Gastroesophageal sphincter (tissue), 4 donors: Measurements from ENCODE around the gene ZNF592. TPM values are rescaled to one million over a fixed set of nuclear protein-coding genes. Genes with fewer than 3 reads are reported as not detected.

Source experiments
- ATAC-seq: fragments of 150-250 bp; one replicate; pipeline ENCODE4 v1.9.1; 2016; ENCODE audit warnings: mild to moderate bottlenecking, moderate library complexity
- H3K27ac ChIP-seq, 4 donors: fragments of 200-600 bp; sonication (generic) in 3 of 4; 1 replicate in 3 of 4; 2 replicates in 1 of 4; pipeline ENCODE4 v1.5.1; 2016 to 2019
- H3K27me3 ChIP-seq: fragments of 200-600 bp; sonication (generic); one replicate; pipeline ENCODE4 v1.5.1; 2019
- H3K36me3 ChIP-seq, 2 donors: fragments of 200-600 bp; sonication (generic); one replicate each; pipeline ENCODE4 v1.5.1; 2019; ENCODE audit warnings: control low read depth in 1 of 2
- H3K4me1 ChIP-seq, 3 donors: fragments of 200-600 bp; sonication (generic); 1 replicate in 2 of 3; 2 replicates in 1 of 3; pipeline ENCODE4 v1.5.1; 2016 to 2019; ENCODE audit warnings: control low read depth in 2 of 3
- H3K4me3 ChIP-seq, 2 donors: fragments of 200-600 bp; sonication (generic); one replicate each; pipeline ENCODE4 v1.5.1; 2019; ENCODE audit warnings: mild to moderate bottlenecking in 1 of 2, moderate library complexity in 1 of 2
- H3K9me3 ChIP-seq, 3 donors: fragments of 200-600 bp; sonication (generic); one replicate each; pipeline ENCODE4 v1.5.1; 2017 to 2019; ENCODE audit warnings: control low read depth in 2 of 3
- CTCF ChIP-seq, 4 experiments: fragments of 200-600 bp in 2 of 4; fragments of 450-650 bp in 2 of 4; sonication (generic) in 1 of 4; IDR thresholded peaks; one replicate each; pipeline ENCODE4 v1.5.1; 2017 to 2019; ENCODE audit warnings: antibody characterized with exemption in 4 of 4, mild to moderate bottlenecking in 2 of 4, moderate library complexity in 2 of 4
- EP300 ChIP-seq: sonication (generic); formaldehyde crosslinking; IDR thresholded peaks from one replicate; pipeline ENCODE4 v1.6.1; 2017; ENCODE audit warnings: antibody characterized with exemption, mild to moderate bottlenecking
- POLR2A ChIP-seq, 2 donors: fragments of 450-650 bp; IDR thresholded peaks; one replicate each; pipeline ENCODE4 v1.6.1; 2017; ENCODE audit warnings: antibody characterized with exemption in 2 of 2, mild to moderate bottlenecking in 2 of 2, moderate library complexity in 1 of 2
- POLR2AphosphoS5 ChIP-seq: sonication (generic); formaldehyde crosslinking; IDR thresholded peaks from one replicate; pipeline ENCODE4 v1.6.1; 2017; ENCODE audit warnings: antibody characterized with exemption
- WGBS, 2 donors: methylation state at CpG; one replicate each; pipeline ENCODE4 v1.1.5; 2018; ENCODE audit warnings: low coverage in 1 of 2; 5-methylcytosine and 5-hydroxymethylcytosine counted together
- total RNA-seq, 4 donors: library from RNA; depleted of rRNA; stranded (reverse); fragments of >200 nt; gene quantifications; one replicate each; pipeline ENCODE4 v1.1.0, GENCODE V29; 2016

ZNF592 gene
- total RNA-seq = 10 to 100 TPM; 15.7 to 26.0 (median 19.1) TPM

- Histone ChIP-seq H3K27ac (peak within 1 kb of the TSS; percentile 91 to 99 (median 96)), H3K4me1 (peaks cover 0 to 68% (median 16%) of the 10 kb centered on the region in 3 donors)
Measured at GRCh38 chr15:84748274-84749110, at the start of gene ZNF592. TSS of gene ZNF592 (plus strand) at chr15:84748592. CDS start at chr15:84782676, 34,084 bp downstream.

GRCh38 chr15:84699538-84700191 is 48.7 kb upstream of the ZNF592 start:
- Histone ChIP-seq H3K4me1 (peaks cover 3 to 37% (median 7%) of the 10 kb centered on the region in 3 donors), H3K4me3 (no peak overlapping the region), H3K27ac (no peak overlapping the region), H3K9me3 (no peaks in the 10 kb centered on the region), H3K36me3 (no peaks in the 10 kb centered on the region), H3K27me3 (no peaks in the 10 kb centered on the region)
- TF ChIP-seq CTCF (IDR thresholded peaks at IDR 0.05) (no peak), POLR2AphosphoS5 (no peak)
- no peak for ATAC-seq
- 80 to 97% methylated on average over 3 to 6 of the region's 8 CpGs for WGBS, 2 donors

More at GRCh38 chr15:84748274-84749110, at the start of gene ZNF592:
- WGBS, 2 donors = no CpG with 5 or more reads among the region's 127 CpGs
- Histone ChIP-seq H3K27me3 (no peaks in the 10 kb centered on the region), H3K36me3 (no peaks in the 10 kb centered on the region), H3K9me3 (no peaks in the 10 kb centered on the region), H3K4me3 (peak within 1 kb of the TSS; percentile 65 to 99)
- peak; percentile 92 for ATAC-seq
- no peak for TF ChIP-seq EP300
- TF ChIP-seq POLR2A (IDR thresholded peaks at IDR 0.05) = peak; percentile 28 to 85
- TF ChIP-seq CTCF (IDR thresholded peaks at IDR 0.05) = peak in 2 of 4 experiments; percentile 61 to 85
- TF ChIP-seq POLR2AphosphoS5 = peak; percentile 21

GRCh38 chr15:84702961-84703482 is 45.4 kb upstream of the ZNF592 start:
- Histone ChIP-seq H3K36me3 (no peaks in the 10 kb centered on the region), H3K27ac (peak overlapping the region in 3 of 4 donors; percentile 24 to 58 (median 56)), H3K9me3 (no peaks in the 10 kb centered on the region), H3K27me3 (no peaks in the 10 kb centered on the region), H3K4me1 (peaks cover 3 to 49% (median 7%) of the 10 kb centered on the region in 3 donors), H3K4me3 (no peak overlapping the region)
- WGBS, 2 donors = 11 to 16% methylated on average over 2 to 4 of the region's 4 CpGs
- peak; percentile 77 for ATAC-seq
- TF ChIP-seq POLR2AphosphoS5 (peak; percentile 30), EP300 (no peak), CTCF (IDR thresholded peaks at IDR 0.05) (no peak), POLR2A (IDR thresholded peaks at IDR 0.05) (no peak)

- no peak for TF ChIP-seq POLR2AphosphoS5
- no peak for TF ChIP-seq EP300
- no peak overlapping the region for H3K27ac ChIP-seq
- H3K36me3 ChIP-seq = no peaks in the 10 kb centered on the region
- H3K4me1 ChIP-seq = peaks cover 3 to 46% (median 7%) of the 10 kb centered on the region in 3 donors
- WGBS, 2 donors = 88 to 93% methylated on average over 4 of the region's 5 CpGs
- H3K9me3 ChIP-seq = no peaks in the 10 kb centered on the region
- no peaks in the 10 kb centered on the region for H3K27me3 ChIP-seq
- no peak overlapping the region for H3K4me3 ChIP-seq
- ATAC-seq = no peak
Measured at GRCh38 chr15:84703808-84704207, 44.6 kb upstream of the ZNF592 start.

- H3K4me3 ChIP-seq = peak overlapping the region in 1 of 2 donors; percentile 71
- H3K36me3 ChIP-seq = peaks cover 0 to 22% of the 10 kb centered on the region in 2 donors
- H3K4me1 ChIP-seq = peaks cover 0 to 38% (median 4%) of the 10 kb centered on the region in 3 donors
- ATAC-seq = no peak
- H3K27ac ChIP-seq = no peak overlapping the region
- no peaks in the 10 kb centered on the region for H3K9me3 ChIP-seq
- H3K27me3 ChIP-seq = no peaks in the 10 kb centered on the region
- TF ChIP-seq EP300 = no peak
- no peak for TF ChIP-seq CTCF (IDR thresholded peaks at IDR 0.05)
- TF ChIP-seq POLR2A (IDR thresholded peaks at IDR 0.05) = no peak
- WGBS, 2 donors = 72 to 73% methylated on average over 4 to 5 of the region's 5 CpGs
Measured at GRCh38 chr15:84714372-84714771, 34.0 kb upstream of the ZNF592 start.
